A673 (cell line): ENCODE results near the gene TMEM178B.

Experiments used
- EZH2 ChIP-seq: fragments of 200-600 bp; sonication (generic); IDR thresholded peaks from 2 replicates; pipeline ENCODE4 v1.6.1; 2017; ENCODE audit warnings: borderline replicate concordance, low read depth, mild to moderate bottlenecking, mixed read lengths, antibody characterized with exemption, low read length; ENCODE audit not compliant: poor library complexity, severe bottlenecking
- TF ChIP-seq, protein P1 (sequence below): fragments of 300-800, 200-600 bp; sonication (generic); conservative IDR thresholded peaks from 2 replicates; pipeline ENCODE4 v1.5.1; 2017; ENCODE audit warnings: low read depth, mild to moderate bottlenecking, antibody characterized with exemption, low read length, moderate library complexity, mixed read lengths

DNA sequence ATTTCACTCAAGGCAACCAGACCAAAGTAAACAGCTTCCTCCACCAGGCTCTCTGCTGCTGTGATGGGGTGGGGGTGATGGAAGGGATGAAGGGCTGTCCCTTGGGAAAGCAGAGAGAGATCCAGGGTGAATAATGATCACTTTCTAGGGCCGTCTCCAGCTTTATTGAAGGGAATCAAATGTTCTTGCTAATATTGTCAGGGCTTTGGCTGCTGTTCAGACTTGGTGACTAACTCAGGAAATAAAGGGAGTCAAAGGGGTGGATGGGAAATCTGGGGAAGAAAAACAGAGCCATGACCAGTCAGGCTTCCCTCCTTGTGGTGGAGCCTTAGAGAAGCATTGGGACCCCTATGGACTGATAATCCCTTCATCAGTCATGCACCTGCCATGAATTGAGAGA is 281.2 kb downstream of the TMEM178B start:
- TF ChIP-seq, protein P1, sequence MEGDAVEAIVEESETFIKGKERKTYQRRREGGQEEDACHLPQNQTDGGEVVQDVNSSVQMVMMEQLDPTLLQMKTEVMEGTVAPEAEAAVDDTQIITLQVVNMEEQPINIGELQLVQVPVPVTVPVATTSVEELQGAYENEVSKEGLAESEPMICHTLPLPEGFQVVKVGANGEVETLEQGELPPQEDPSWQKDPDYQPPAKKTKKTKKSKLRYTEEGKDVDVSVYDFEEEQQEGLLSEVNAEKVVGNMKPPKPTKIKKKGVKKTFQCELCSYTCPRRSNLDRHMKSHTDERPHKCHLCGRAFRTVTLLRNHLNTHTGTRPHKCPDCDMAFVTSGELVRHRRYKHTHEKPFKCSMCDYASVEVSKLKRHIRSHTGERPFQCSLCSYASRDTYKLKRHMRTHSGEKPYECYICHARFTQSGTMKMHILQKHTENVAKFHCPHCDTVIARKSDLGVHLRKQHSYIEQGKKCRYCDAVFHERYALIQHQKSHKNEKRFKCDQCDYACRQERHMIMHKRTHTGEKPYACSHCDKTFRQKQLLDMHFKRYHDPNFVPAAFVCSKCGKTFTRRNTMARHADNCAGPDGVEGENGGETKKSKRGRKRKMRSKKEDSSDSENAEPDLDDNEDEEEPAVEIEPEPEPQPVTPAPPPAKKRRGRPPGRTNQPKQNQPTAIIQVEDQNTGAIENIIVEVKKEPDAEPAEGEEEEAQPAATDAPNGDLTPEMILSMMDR, result no peak
- no peak for TF ChIP-seq EZH2
